ENCODE data around the gene BPHL. TPM values are rescaled to one million over a fixed set of nuclear protein-coding genes. Genes with fewer than 3 reads are reported as not detected.

Gene BPHL
- total RNA-seq, 1 donor from 2014 or later: 27.7 TPM

DNA sequence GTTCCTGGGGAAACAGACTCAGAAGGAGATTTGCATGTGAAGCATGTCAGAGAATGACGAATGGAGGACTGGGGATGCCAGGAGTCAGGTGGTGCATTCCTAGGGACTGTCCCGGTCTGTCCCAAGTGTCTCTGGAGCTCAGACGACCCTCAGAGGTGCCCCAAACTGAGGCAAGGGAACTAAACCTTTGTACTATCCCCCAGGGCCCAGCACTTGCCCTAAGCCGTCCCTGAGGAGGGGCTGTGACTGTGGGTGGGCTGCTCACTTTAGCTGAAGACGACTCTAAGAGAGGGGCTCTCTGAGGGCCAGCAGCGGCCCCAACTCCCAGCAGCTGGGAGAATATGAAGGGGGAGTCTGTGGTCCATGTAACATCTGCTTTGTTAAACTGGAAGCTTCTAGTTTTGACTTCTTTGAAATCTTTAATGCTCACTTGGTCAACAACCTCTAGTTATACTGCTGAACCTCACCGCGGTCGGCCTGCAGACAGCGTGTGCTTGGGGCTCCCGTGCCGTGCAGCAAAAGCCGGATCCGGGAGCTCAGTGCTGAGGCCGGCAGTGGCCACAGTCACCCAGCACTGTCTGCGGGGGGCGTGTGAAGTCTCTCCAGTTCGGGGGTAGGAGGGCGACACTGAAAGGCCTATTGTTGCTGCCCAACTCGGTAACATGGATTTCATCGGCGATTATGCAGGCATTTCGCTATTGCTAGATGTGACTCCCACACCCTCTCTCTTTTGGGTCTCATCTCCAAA, 74.8 kb downstream of the BPHL start:
- Mint-ChIP-seq H3K36me3 (ENCODE audit: unreplicated experiment) (no peaks in the 10 kb centered on the region), H3K9me3 (ENCODE audit: unreplicated experiment) (no peaks in the 10 kb centered on the region), H3K27ac (ENCODE audit: unreplicated experiment) (no peak overlapping the region), H3K4me1 (ENCODE audit: unreplicated experiment) (no peaks in the 10 kb centered on the region), H3K27me3 (ENCODE audit: unreplicated experiment) (no peaks in the 10 kb centered on the region), H3K4me3 (ENCODE audit: unreplicated experiment) (no peak overlapping the region)
- TF ChIP-seq, protein P1, sequence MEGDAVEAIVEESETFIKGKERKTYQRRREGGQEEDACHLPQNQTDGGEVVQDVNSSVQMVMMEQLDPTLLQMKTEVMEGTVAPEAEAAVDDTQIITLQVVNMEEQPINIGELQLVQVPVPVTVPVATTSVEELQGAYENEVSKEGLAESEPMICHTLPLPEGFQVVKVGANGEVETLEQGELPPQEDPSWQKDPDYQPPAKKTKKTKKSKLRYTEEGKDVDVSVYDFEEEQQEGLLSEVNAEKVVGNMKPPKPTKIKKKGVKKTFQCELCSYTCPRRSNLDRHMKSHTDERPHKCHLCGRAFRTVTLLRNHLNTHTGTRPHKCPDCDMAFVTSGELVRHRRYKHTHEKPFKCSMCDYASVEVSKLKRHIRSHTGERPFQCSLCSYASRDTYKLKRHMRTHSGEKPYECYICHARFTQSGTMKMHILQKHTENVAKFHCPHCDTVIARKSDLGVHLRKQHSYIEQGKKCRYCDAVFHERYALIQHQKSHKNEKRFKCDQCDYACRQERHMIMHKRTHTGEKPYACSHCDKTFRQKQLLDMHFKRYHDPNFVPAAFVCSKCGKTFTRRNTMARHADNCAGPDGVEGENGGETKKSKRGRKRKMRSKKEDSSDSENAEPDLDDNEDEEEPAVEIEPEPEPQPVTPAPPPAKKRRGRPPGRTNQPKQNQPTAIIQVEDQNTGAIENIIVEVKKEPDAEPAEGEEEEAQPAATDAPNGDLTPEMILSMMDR (IDR thresholded peaks at IDR 0.05): no peak
- no peak for DNase-seq (ENCODE audit: extremely low spot score, unreplicated experiment)

- H3K27me3 Mint-ChIP-seq (ENCODE audit: unreplicated experiment): no peaks in the 10 kb centered on the region
- no peak for DNase-seq (ENCODE audit: extremely low spot score, unreplicated experiment)
Observed at GRCh38 chr6:3194535-3195419, 76.3 kb downstream of the BPHL start.

GRCh38 chr6:3195420-3195694, 76.8 kb downstream of the BPHL start:
- TF ChIP-seq, protein P1 (IDR thresholded peaks at IDR 0.05): no peak
- Mint-ChIP-seq H3K4me3 (ENCODE audit: unreplicated experiment) (no peak overlapping the region), H3K36me3 (ENCODE audit: unreplicated experiment) (no peaks in the 10 kb centered on the region), H3K27ac (ENCODE audit: unreplicated experiment) (no peak overlapping the region), H3K9me3 (ENCODE audit: unreplicated experiment) (no peaks in the 10 kb centered on the region), H3K4me1 (ENCODE audit: unreplicated experiment) (no peaks in the 10 kb centered on the region), H3K27me3 (ENCODE audit: unreplicated experiment) (no peaks in the 10 kb centered on the region)
- DNase-seq (ENCODE audit: extremely low spot score, unreplicated experiment): no peak

More at GRCh38 chr6:3194535-3195419, 76.3 kb downstream of the BPHL start:
- H3K36me3 Mint-ChIP-seq (ENCODE audit: unreplicated experiment): no peaks in the 10 kb centered on the region
- H3K4me1 Mint-ChIP-seq (ENCODE audit: unreplicated experiment): no peaks in the 10 kb centered on the region
- no peak overlapping the region for H3K27ac Mint-ChIP-seq (ENCODE audit: unreplicated experiment)
- TF ChIP-seq, protein P1 (IDR thresholded peaks at IDR 0.05): no peak
- H3K4me3 Mint-ChIP-seq (ENCODE audit: unreplicated experiment): no peak overlapping the region
- H3K9me3 Mint-ChIP-seq (ENCODE audit: unreplicated experiment): no peaks in the 10 kb centered on the region

- no peak for DNase-seq (ENCODE audit: extremely low spot score, unreplicated experiment)
- H3K4me1 Mint-ChIP-seq (ENCODE audit: unreplicated experiment): no peaks in the 10 kb centered on the region
- H3K36me3 Mint-ChIP-seq (ENCODE audit: unreplicated experiment): no peaks in the 10 kb centered on the region
- no peak overlapping the region for H3K27ac Mint-ChIP-seq (ENCODE audit: unreplicated experiment)
- no peaks in the 10 kb centered on the region for H3K9me3 Mint-ChIP-seq (ENCODE audit: unreplicated experiment)
- no peaks in the 10 kb centered on the region for H3K27me3 Mint-ChIP-seq (ENCODE audit: unreplicated experiment)
- H3K4me3 Mint-ChIP-seq (ENCODE audit: unreplicated experiment): no peak overlapping the region
- TF ChIP-seq, protein P1 (IDR thresholded peaks at IDR 0.05): peak; percentile 16
Observed at GRCh38 chr6:3195695-3196497, 77.4 kb downstream of the BPHL start.
